Measurements from ENCODE around the gene XPC. TPM values are rescaled to one million over a fixed set of nuclear protein-coding genes. Genes with fewer than 3 reads are reported as not detected.

XPC gene
- total and polyA plus RNA-seq, 4 donors = 12.7 to 26.7 (median 14.2) TPM

DNA sequence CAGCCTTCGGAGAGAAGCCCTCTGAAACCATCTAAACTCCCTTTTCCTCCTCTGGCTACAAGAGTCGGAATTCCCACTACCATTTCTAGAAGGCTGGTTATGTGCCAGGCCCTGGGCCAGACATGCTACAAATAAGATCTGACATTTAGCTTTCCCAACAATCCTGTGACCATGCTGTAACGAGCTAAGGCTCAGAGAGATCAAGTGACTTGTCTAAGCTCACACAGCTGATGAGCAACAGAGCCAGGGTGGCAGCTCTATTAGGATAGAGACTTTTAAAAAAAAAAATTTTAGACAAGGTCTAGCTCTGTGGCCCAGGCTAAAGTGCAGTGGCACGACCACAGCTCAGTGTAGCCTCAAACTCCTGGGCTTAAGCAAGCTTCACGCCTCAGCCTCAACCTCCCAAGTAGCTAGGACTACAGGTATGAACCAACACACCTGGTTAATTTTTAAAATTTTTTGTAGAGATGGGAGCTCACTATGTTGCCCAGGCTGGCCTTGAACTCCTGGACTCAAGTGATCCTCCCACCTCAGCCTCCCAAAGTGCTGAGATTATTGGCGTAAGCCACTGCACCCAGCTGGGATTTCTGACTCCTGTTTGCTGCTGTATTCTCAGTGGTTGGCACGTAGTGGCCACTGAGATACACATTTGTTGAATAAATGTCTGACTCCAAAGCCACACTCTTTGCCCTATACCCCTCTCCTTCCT, 34.8 kb upstream of the XPC start:
- H3K9ac ChIP-seq (ENCODE audit: low read depth in 1 of 2, low read length in 2 of 2) = no peak overlapping the region
- H3K4me1 ChIP-seq (ENCODE audit: control insufficient read depth in 4 of 4, insufficient read depth in 4 of 4, low read length in 3 of 4) = no peaks in the 10 kb centered on the region
- no peaks in the 10 kb centered on the region for H3K9me3 ChIP-seq (ENCODE audit: control insufficient read depth in 4 of 4, low read length in 3 of 4)
- H3K4me3 ChIP-seq (ENCODE audit: low read depth in 1 of 3, low read length in 3 of 3) = no peak overlapping the region
- no peak for DNase-seq (ENCODE audit: low spot score)
- H3K36me3 ChIP-seq (ENCODE audit: control insufficient read depth in 4 of 4, insufficient read depth in 3 of 4, low read depth in 1 of 4, low read length in 3 of 4) = no peaks in the 10 kb centered on the region
- no peak overlapping the region for H3K27ac ChIP-seq (ENCODE audit: low read depth in 1 of 2, low read length in 2 of 2)
- H3K27me3 ChIP-seq (ENCODE audit: control insufficient read depth in 4 of 4, insufficient read depth in 4 of 4, low read length in 3 of 4) = no peaks in the 10 kb centered on the region
- TF ChIP-seq RXRA (IDR thresholded peaks at IDR 0.05) (no peak), HNF4A (conservative IDR thresholded peaks at IDR 0.05) (no peak), SP1 (IDR thresholded peaks at IDR 0.05) (no peak), JUND (IDR thresholded peaks at IDR 0.05) (no peak), NR2F2 (IDR thresholded peaks at IDR 0.05) (no peak)
- TF ChIP-seq, protein P1, sequence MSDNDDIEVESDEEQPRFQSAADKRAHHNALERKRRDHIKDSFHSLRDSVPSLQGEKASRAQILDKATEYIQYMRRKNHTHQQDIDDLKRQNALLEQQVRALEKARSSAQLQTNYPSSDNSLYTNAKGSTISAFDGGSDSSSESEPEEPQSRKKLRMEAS (IDR thresholded peaks at IDR 0.05) = no peak
- TF ChIP-seq, protein P2, sequence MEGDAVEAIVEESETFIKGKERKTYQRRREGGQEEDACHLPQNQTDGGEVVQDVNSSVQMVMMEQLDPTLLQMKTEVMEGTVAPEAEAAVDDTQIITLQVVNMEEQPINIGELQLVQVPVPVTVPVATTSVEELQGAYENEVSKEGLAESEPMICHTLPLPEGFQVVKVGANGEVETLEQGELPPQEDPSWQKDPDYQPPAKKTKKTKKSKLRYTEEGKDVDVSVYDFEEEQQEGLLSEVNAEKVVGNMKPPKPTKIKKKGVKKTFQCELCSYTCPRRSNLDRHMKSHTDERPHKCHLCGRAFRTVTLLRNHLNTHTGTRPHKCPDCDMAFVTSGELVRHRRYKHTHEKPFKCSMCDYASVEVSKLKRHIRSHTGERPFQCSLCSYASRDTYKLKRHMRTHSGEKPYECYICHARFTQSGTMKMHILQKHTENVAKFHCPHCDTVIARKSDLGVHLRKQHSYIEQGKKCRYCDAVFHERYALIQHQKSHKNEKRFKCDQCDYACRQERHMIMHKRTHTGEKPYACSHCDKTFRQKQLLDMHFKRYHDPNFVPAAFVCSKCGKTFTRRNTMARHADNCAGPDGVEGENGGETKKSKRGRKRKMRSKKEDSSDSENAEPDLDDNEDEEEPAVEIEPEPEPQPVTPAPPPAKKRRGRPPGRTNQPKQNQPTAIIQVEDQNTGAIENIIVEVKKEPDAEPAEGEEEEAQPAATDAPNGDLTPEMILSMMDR (IDR thresholded peaks at IDR 0.05; ENCODE audit: low read depth, low read length, missing input control) = no peak
- TF ChIP-seq, protein P3, sequence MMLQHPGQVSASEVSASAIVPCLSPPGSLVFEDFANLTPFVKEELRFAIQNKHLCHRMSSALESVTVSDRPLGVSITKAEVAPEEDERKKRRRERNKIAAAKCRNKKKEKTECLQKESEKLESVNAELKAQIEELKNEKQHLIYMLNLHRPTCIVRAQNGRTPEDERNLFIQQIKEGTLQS (IDR thresholded peaks at IDR 0.05) = no peak
- WGBS = 95% methylated on average over 7 of the region's 7 CpGs

DNA sequence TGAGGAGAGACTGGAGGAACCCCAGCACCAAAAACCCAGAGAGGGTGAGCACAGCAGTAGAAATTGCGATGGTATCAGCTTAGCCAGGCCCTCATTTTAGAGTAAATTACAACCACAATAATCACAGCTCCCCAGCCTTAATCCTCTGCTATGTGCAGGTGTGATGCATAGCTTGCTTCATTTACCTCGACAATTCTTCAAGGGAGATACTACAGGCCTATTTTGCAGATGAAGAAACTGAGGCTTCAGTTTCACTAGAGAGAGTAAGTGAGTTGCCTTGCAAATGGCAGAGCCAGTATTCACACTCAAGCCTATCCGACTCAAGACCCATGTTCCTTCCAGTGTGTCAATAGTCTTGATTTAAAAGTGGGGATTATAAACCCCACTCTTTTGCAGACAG, 33.6 kb upstream of the XPC start:
- H3K9ac ChIP-seq (ENCODE audit: low read depth in 1 of 2, low read length in 2 of 2) = no peak overlapping the region
- WGBS = 93% methylated on average over 3 of the region's 3 CpGs

More for the DNA sequence above, 33.6 kb upstream of the XPC start:
- Histone ChIP-seq H3K9me3 (ENCODE audit: control insufficient read depth in 4 of 4, low read length in 3 of 4) (no peaks in the 10 kb centered on the region), H3K27ac (ENCODE audit: low read depth in 1 of 2, low read length in 2 of 2) (no peak overlapping the region), H3K4me3 (ENCODE audit: low read depth in 1 of 3, low read length in 3 of 3) (no peak overlapping the region), H3K36me3 (ENCODE audit: control insufficient read depth in 4 of 4, insufficient read depth in 3 of 4, low read depth in 1 of 4, low read length in 3 of 4) (no peaks in the 10 kb centered on the region), H3K4me1 (ENCODE audit: control insufficient read depth in 4 of 4, insufficient read depth in 4 of 4, low read length in 3 of 4) (no peaks in the 10 kb centered on the region), H3K27me3 (ENCODE audit: control insufficient read depth in 4 of 4, insufficient read depth in 4 of 4, low read length in 3 of 4) (no peaks in the 10 kb centered on the region)
- TF ChIP-seq HNF4A (conservative IDR thresholded peaks at IDR 0.05) (no peak), SP1 (IDR thresholded peaks at IDR 0.05) (no peak), RXRA (IDR thresholded peaks at IDR 0.05) (no peak), JUND (IDR thresholded peaks at IDR 0.05) (no peak)
- TF ChIP-seq, protein P4, sequence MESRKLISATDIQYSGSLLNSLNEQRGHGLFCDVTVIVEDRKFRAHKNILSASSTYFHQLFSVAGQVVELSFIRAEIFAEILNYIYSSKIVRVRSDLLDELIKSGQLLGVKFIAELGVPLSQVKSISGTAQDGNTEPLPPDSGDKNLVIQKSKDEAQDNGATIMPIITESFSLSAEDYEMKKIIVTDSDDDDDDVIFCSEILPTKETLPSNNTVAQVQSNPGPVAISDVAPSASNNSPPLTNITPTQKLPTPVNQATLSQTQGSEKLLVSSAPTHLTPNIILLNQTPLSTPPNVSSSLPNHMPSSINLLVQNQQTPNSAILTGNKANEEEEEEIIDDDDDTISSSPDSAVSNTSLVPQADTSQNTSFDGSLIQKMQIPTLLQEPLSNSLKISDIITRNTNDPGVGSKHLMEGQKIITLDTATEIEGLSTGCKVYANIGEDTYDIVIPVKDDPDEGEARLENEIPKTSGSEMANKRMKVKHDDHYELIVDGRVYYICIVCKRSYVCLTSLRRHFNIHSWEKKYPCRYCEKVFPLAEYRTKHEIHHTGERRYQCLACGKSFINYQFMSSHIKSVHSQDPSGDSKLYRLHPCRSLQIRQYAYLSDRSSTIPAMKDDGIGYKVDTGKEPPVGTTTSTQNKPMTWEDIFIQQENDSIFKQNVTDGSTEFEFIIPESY (IDR thresholded peaks at IDR 0.05) = no peak
- TF ChIP-seq, protein P2 (IDR thresholded peaks at IDR 0.05; ENCODE audit: low read depth, low read length, missing input control) = no peak
- DNase-seq (ENCODE audit: low spot score) = no peak
